GM18868 (cell line): ENCODE data around the gene SERF1B.
"Not testable (repeated sequence)": the region's sequence is repeated elsewhere in the genome, so short reads cannot be mapped to it uniquely, and the experiment has no call there.

Experiments
- ATAC-seq: cut with Tn5 transposase; IDR thresholded peaks from one replicate; pipeline ENCODE4 v1.9.1; 2021; ENCODE audit warnings: mild to moderate bottlenecking, moderate library complexity; ENCODE audit not compliant: unreplicated experiment

Gene SERF1B

GRCh38 chr5:70025106-70025844, at the start of gene SERF1B:
TSS of gene SERF1B (plus strand) at chr5:70025251. CDS start at chr5:70025452, 201 bp downstream.
- peak; percentile 92 for ATAC-seq

GRCh38 chr5:69991713-69992112, 33.3 kb upstream of the SERF1B start:
- ATAC-seq = not testable (repeated sequence)

GRCh38 chr5:69995535-69995934, 29.5 kb upstream of the SERF1B start:
- not testable (repeated sequence) for ATAC-seq

- ATAC-seq = not testable (repeated sequence)
Observed at GRCh38 chr5:70020660-70021059, 4.4 kb upstream of the SERF1B start.

GRCh38 chr5:70025845-70026145, 744 bp downstream of the SERF1B start:
- peak; percentile 27 for ATAC-seq

GRCh38 chr5:70031204-70031603, 6.2 kb downstream of the SERF1B start:
- ATAC-seq = not testable (repeated sequence)

GRCh38 chr5:70041411-70041810, 16.4 kb downstream of the SERF1B start:
- not testable (repeated sequence) for ATAC-seq

- ATAC-seq = peak; percentile 33
Observed at GRCh38 chr5:70049790-70050142, 24.7 kb downstream of the SERF1B start.

- not testable (repeated sequence) for ATAC-seq
Observed at GRCh38 chr5:70056289-70056942, 31.4 kb downstream of the SERF1B start.

- ATAC-seq = not testable (repeated sequence)
Observed at GRCh38 chr5:70057140-70057539, 32.1 kb downstream of the SERF1B start.

- ATAC-seq = not testable (repeated sequence)
Observed at GRCh38 chr5:70077632-70078031, 52.6 kb downstream of the SERF1B start.

- not testable (repeated sequence) for ATAC-seq
Observed at GRCh38 chr5:70088907-70089464, 63.9 kb downstream of the SERF1B start.

GRCh38 chr5:70091776-70092175, 66.7 kb downstream of the SERF1B start:
- not testable (repeated sequence) for ATAC-seq
